ENCODE measurements around the gene SASH1.
"Not testable (repeated sequence)": the region's sequence is repeated elsewhere in the genome, so short reads cannot be mapped to it uniquely, and the experiment has no call there.

SASH1 gene

GRCh38 chr6:148329596-148330381 is 12.8 kb upstream of the SASH1 start:
- no peak for DNase-seq

- DNase-seq, result no peak
Observed at GRCh38 chr6:148332088-148332487, 10.6 kb upstream of the SASH1 start.

- DNase-seq, result no peak
Observed at GRCh38 chr6:148336901-148337300, 5.7 kb upstream of the SASH1 start.

GRCh38 chr6:148339766-148340165 is 2.9 kb upstream of the SASH1 start:
- DNase-seq, result no peak

GRCh38 chr6:148340586-148341297 is 1.9 kb upstream of the SASH1 start:
- DNase-seq, result no peak

GRCh38 chr6:148342100-148342349 is 613 bp upstream of the SASH1 start:
- DNase-seq, result no peak

GRCh38 chr6:148343047-148343782 is 577 bp downstream of the SASH1 start:
- DNase-seq, result no peak

- DNase-seq, result no peak
Observed at GRCh38 chr6:148345176-148345575, 2.5 kb downstream of the SASH1 start.

- DNase-seq, result no peak
Observed at GRCh38 chr6:148345578-148345977, 2.9 kb downstream of the SASH1 start.

GRCh38 chr6:148346681-148347440 is 4.2 kb downstream of the SASH1 start:
- DNase-seq, result no peak

- no peak for DNase-seq
Observed at GRCh38 chr6:148347441-148348054, 4.9 kb downstream of the SASH1 start.

GRCh38 chr6:148348335-148348734 is 5.7 kb downstream of the SASH1 start:
- DNase-seq, result no peak

- no peak for DNase-seq
Observed at GRCh38 chr6:148348778-148349177, 6.1 kb downstream of the SASH1 start.

- DNase-seq, result no peak
Observed at GRCh38 chr6:148349466-148349865, 6.8 kb downstream of the SASH1 start.

- DNase-seq, result no peak
Observed at GRCh38 chr6:148351309-148351708, 8.7 kb downstream of the SASH1 start.

- not testable (repeated sequence) for DNase-seq
Observed at GRCh38 chr6:148352421-148352820, 9.8 kb downstream of the SASH1 start.

GRCh38 chr6:148358196-148358785 is 15.7 kb downstream of the SASH1 start:
- DNase-seq, result no peak

- no peak for DNase-seq
Observed at GRCh38 chr6:148359228-148359627, 16.6 kb downstream of the SASH1 start.

GRCh38 chr6:148364056-148364824 is 21.6 kb downstream of the SASH1 start:
- DNase-seq, result no peak

GRCh38 chr6:148365041-148365440 is 22.4 kb downstream of the SASH1 start:
- no peak for DNase-seq

GRCh38 chr6:148367411-148368024 is 24.9 kb downstream of the SASH1 start:
- no peak for DNase-seq

All from stimulated activated CD4-positive, alpha-beta T cell treated with anti-CD3 and anti-CD28 coated beads, Interleukin-2, amount 100 ng/mL, for 48 hours (primary cell).